Osteocyte (in vitro differentiated cells): ENCODE results near the gene IMMP2L. TPM values are rescaled to one million over a fixed set of nuclear protein-coding genes. Genes with fewer than 3 reads are reported as not detected.

ENCODE experiments used
- DNase-seq: peaks from one replicate; pipeline ENCODE4 v3.0.0; 2021; ENCODE audit warnings: mixed read lengths; ENCODE audit not compliant: unreplicated experiment; ENCODE audit errors: extremely low spot score
- H3K27ac Mint-ChIP-seq: one replicate; pipeline ENCODE4 v1.8.0; 2021; ENCODE audit warnings: mild to moderate bottlenecking, mixed read lengths; ENCODE audit not compliant: unreplicated experiment
- H3K27me3 Mint-ChIP-seq: one replicate; pipeline ENCODE4 v1.8.0; 2021; ENCODE audit warnings: mixed read lengths; ENCODE audit not compliant: unreplicated experiment
- H3K36me3 Mint-ChIP-seq: one replicate; pipeline ENCODE4 v1.8.0; 2021; ENCODE audit warnings: mixed read lengths; ENCODE audit not compliant: unreplicated experiment
- H3K4me1 Mint-ChIP-seq: one replicate; pipeline ENCODE4 v1.8.0; 2021; ENCODE audit warnings: mixed read lengths; ENCODE audit not compliant: unreplicated experiment
- H3K4me3 Mint-ChIP-seq: one replicate; pipeline ENCODE4 v1.8.0; 2021; ENCODE audit warnings: mild to moderate bottlenecking, moderate library complexity, mixed read lengths; ENCODE audit not compliant: unreplicated experiment
- H3K9me3 Mint-ChIP-seq: one replicate; pipeline ENCODE4 v1.8.0; 2021; ENCODE audit warnings: mixed read lengths; ENCODE audit not compliant: unreplicated experiment
- CTCF ChIP-seq: fragments of 200-600 bp; sonication (generic); IDR thresholded peaks from 2 replicates; pipeline ENCODE4 v1.5.0; 2021; ENCODE audit warnings: antibody characterized with exemption, mild to moderate bottlenecking, moderate library complexity
- total RNA-seq: library from RNA; stranded (reverse); gene quantifications from 2 replicates; pipeline ENCODE4 v1.2.1, GENCODE V29; 2021

IMMP2L gene
- total RNA-seq, 1 donor from 2014 or later = 15.6 TPM

DNA sequence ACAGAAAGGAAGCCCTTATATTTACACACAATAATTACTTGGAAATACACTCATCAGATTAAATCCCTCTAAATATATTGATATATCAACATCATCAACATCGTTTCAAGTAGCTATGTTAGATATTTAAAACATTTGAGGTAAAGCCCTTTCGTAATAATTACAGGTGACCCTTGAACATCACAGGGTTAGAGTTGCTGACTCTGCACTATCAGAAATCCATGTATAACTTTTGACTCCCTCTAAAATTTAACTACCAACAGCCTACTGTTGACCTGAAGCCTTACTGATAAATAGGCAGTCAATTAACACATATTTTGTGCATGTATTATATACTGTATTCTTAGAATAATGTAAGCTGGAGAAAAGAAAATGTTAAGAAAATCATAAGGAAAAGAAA, 505.9 kb downstream of the IMMP2L start:
- TF ChIP-seq CTCF = no peak
- Mint-ChIP-seq H3K4me1 (no peaks in the 10 kb centered on the region), H3K4me3 (no peak overlapping the region), H3K27me3 (no peaks in the 10 kb centered on the region), H3K9me3 (no peaks in the 10 kb centered on the region), H3K36me3 (no peaks in the 10 kb centered on the region), H3K27ac (no peak overlapping the region)
- no peak for DNase-seq

- Mint-ChIP-seq H3K27me3 (no peaks in the 10 kb centered on the region), H3K4me3 (no peak overlapping the region), H3K36me3 (no peaks in the 10 kb centered on the region), H3K4me1 (peaks cover 4% of the 10 kb centered on the region), H3K27ac (no peak overlapping the region), H3K9me3 (no peaks in the 10 kb centered on the region)
- no peak for DNase-seq
- TF ChIP-seq CTCF = no peak
Observed at GRCh38 chr7:111053035-111053434, 509.3 kb downstream of the IMMP2L start.

DNA sequence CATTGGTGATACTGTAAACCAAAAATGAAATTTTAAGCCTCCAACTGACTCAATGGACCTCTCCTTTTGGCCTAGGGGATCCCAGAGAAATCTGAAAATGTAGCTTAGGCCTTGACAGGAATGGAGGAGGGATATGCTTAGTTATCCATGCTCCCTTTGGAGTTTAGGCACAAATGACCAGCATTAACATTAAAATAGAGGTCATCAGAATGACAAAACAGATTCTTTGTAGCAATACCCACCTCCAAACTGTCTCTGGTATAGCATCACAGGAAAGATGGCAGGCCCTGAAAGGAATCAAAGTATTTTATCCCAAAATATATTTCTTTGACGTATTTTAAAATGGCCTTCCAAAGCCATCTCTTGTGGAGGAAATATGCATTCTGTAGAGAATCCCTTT, 510.5 kb downstream of the IMMP2L start:
- Mint-ChIP-seq H3K27ac (no peak overlapping the region), H3K9me3 (no peaks in the 10 kb centered on the region), H3K27me3 (no peaks in the 10 kb centered on the region), H3K36me3 (no peaks in the 10 kb centered on the region), H3K4me3 (no peak overlapping the region), H3K4me1 (peaks cover 4% of the 10 kb centered on the region)
- TF ChIP-seq CTCF = no peak
- DNase-seq = no peak

- H3K9me3 Mint-ChIP-seq = no peaks in the 10 kb centered on the region
- no peak overlapping the region for H3K27ac Mint-ChIP-seq
- TF ChIP-seq CTCF = no peak
- DNase-seq = no peak
- H3K27me3 Mint-ChIP-seq = no peaks in the 10 kb centered on the region
- peaks cover 4% of the 10 kb centered on the region for H3K4me1 Mint-ChIP-seq
- H3K4me3 Mint-ChIP-seq = no peak overlapping the region
- H3K36me3 Mint-ChIP-seq = no peaks in the 10 kb centered on the region
Observed at GRCh38 chr7:111050875-111051416, 511.3 kb downstream of the IMMP2L start.

DNA sequence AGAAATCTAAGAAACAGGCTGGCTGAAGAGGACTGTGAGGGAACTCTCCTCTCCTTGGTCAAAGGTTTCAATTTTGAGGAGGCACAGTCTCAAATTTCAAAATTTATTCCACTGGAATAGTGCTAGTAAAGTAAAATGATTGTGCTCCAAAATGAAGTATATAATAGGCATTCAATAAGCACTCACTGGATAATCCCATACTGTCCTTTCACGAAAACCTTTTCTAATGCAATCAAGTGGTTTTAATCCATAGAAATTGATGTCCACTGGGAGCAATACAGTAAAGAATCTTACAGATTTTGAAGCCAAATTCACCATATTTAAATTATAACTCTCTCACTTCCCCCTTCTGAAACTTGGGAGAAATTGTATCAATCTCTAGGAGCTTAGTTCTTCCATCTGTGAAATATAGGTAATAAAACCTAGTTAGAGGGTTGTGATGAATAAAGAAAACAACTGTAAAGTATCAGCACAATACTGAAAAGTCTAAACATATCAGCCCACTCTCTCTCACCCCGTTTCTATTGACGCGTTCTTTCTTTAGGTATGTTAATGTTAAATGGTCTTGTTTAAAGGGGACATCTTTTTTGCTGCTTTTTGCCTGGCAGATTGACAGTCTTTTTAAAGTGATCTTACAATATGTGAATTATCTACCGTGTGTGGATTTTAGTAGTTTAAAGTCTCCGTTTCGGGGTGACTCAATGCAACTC, 512.2 kb downstream of the IMMP2L start:
- no peak overlapping the region for H3K4me3 Mint-ChIP-seq
- H3K27ac Mint-ChIP-seq = no peak overlapping the region
- TF ChIP-seq CTCF = no peak
- H3K9me3 Mint-ChIP-seq = no peaks in the 10 kb centered on the region
- DNase-seq = no peak
- no peaks in the 10 kb centered on the region for H3K36me3 Mint-ChIP-seq
- H3K27me3 Mint-ChIP-seq = no peaks in the 10 kb centered on the region
- peaks cover 4% of the 10 kb centered on the region for H3K4me1 Mint-ChIP-seq
